HG03457 (cell line): ENCODE measurements around the gene SPIN1.

Experiments
- ATAC-seq: cut with Tn5 transposase; IDR thresholded peaks from one replicate; pipeline ENCODE4 v1.9.1; 2021; ENCODE audit warnings: moderate number of reproducible peaks; ENCODE audit not compliant: unreplicated experiment

The SPIN1 gene

GRCh38 chr9:88488166-88488565 lies 99.9 kb downstream of the SPIN1 start:
- no peak for ATAC-seq

GRCh38 chr9:88494983-88495721 lies 106.9 kb downstream of the SPIN1 start:
- ATAC-seq, result no peak

GRCh38 chr9:88497224-88497623 lies 109.0 kb downstream of the SPIN1 start:
- ATAC-seq, result no peak

GRCh38 chr9:88498880-88499279 lies 110.6 kb downstream of the SPIN1 start:
- ATAC-seq, result no peak

GRCh38 chr9:88501086-88501485 lies 112.8 kb downstream of the SPIN1 start:
- ATAC-seq, result no peak

- no peak for ATAC-seq
Measured at GRCh38 chr9:88502552-88503034, 114.3 kb downstream of the SPIN1 start.

DNA sequence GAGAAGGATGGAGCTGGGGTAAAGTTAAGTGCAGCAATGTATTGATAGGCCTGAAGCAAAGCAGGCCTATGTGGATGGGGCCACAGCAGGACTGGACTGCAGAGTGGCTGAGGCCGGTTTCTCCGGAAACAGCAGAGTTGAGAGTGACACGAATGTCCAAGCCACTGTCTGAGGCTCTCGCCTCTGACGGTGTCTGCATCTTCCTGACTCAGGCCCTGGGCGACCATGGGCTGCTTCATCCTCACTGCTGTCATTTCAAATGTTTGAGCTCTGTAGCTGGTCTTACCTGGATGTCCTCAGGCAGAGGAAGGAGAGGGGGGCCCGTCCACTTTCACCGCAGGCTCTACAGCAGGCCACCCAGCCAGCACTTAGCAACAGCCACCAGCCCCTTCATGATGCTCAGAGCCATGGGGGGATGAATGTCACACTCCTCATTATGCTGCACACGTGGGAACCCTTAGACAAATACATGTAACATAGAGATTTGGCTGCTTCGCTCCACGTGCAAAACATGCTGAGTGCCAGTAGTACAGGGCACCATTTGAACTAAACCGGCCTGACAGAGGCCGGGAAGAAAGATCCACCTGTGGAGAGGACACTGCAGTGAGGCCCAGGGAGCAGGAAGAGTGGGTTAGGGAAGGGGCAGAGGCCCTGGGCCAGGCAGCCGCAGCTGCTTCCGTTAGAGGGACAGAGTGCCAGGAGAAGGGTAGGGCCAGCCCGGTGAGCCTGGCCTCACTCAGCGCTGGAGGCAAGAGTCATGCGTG lies 115.0 kb downstream of the SPIN1 start:
- no peak for ATAC-seq

DNA sequence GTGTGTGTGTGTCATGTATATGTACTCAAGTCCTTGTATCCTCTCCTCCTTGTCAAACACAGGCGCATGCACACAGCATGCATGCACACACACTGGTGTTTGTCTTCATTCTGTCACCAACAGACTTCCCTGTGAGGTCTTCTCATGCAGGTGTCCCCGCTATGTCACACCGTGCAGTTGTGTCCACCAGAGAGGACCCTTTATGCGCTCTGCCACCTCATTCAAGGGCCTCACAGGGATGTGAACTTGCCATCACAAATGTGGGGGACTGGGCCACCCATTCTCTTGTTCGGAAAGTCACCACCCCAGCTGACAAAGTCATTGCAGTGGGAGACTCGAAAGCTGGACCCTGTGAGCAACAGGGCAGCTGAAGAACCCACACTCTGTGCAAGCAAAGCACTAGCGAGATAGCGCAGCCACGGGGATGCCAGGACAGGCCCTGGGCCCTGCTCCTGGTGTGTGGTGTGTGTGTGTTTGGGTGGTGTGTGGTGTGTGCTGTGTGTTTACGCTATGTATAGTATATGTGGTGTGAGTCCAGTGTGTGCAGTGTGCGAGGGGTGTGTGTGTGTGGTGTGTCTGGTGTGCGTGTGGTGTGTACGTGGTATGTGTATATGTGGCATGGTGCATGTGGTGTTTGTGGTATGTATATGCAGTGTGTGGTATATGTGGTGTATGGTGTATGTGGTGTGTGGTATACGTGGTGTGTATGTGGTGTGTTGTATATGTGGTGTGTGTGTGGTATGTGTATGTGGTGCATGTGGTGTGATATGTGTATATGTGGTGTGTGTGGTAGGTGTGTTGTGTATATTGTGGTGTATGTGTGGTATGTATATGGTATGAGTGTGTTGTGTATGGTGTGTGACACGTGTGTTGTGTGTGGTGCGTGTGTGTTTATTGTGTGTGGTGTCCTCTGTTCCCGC lies 115.9 kb downstream of the SPIN1 start:
- no peak for ATAC-seq

DNA sequence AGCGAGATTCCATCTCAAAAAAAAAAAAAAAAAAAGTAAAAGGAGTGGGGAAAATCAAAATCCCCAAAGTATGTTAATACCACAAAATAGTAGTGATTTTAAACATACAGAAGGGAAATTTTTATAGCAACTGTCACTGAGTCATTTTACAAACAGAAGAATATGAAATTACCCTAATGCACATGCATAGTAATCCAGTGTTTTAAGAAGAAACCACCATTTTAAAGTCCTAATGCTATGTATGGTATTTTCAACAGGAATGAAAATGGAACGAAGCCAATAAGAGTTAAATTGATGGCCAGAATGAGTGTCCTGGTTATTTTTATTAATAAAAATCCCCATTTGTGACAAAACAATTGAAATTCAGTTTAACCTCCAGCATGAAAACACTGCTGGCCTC lies 120.1 kb downstream of the SPIN1 start:
- no peak for ATAC-seq

- no peak for ATAC-seq
Measured at GRCh38 chr9:88511906-88512305, 123.7 kb downstream of the SPIN1 start.

- ATAC-seq, result no peak
Measured at GRCh38 chr9:88514247-88514646, 126.0 kb downstream of the SPIN1 start.

GRCh38 chr9:88521308-88521707 lies 133.1 kb downstream of the SPIN1 start:
- ATAC-seq, result no peak

- no peak for ATAC-seq
Measured at GRCh38 chr9:88522360-88522759, 134.1 kb downstream of the SPIN1 start.

- ATAC-seq, result no peak
Measured at GRCh38 chr9:88523056-88523455, 134.8 kb downstream of the SPIN1 start.

- ATAC-seq, result no peak
Measured at GRCh38 chr9:88524911-88525310, 136.7 kb downstream of the SPIN1 start.

DNA sequence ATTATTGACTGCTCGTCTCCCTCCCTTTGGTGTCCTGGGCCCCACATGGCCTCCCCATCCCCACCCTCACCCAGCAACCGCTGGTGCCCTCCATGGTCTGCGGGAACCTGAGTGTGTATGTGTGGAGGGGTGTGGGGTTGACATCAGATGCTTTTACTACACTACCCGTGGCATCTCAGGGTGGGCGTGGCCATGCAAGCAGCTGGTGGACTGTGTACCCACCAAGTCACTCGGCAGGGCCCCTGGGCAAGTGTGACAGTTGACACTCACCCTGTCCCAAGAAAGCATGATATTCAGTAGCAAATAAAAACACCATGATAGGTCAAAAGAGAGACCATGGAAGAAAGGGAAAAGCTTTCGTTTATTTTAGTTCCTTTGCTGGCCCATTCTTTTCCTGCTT lies 139.4 kb downstream of the SPIN1 start:
- no peak for ATAC-seq
